ENCODE results near the gene RCSD1.

The RCSD1 gene

GRCh38 chr1:167747988-167748387 lies 118.0 kb downstream of the RCSD1 start:
- DNase-seq = no peak

DNA sequence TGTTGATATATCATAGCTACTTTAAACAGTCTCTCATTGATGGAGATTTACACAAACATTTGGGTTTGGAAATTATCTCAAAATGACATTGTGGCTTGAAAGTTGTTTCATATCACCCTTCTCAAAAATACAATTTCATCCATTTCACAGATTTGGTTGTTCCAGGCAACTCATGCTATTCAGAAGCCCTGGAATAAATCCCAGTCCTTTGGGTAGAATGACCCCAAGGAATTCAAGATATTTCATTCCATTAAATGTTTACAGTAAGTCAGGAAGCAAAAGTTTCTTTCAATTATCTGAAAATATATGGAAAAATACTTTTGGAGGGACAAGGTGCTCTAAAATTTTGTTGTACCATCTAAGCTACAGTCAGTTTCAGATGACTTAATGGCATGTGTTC lies 118.9 kb downstream of the RCSD1 start:
- no peak for DNase-seq

DNA sequence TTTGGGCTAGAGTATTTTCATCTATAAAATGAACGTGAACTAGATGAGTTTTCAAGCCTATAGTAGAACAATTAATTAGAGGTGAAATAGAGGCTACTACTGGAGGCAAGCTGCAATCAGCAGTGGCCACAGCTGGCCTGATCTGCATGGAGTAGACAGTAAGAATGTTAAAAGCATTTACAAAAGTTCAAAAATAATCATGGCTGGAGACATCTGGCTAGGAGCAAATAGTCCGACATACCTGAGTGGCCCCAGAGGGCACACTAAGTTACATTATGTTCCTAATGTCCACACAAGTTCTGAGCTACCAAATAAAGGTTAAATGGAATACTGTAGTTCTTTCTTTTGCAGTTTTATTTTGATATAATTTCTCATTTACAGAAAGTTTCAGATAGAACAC lies 119.7 kb downstream of the RCSD1 start:
- no peak for DNase-seq

GRCh38 chr1:167750641-167751040 lies 120.6 kb downstream of the RCSD1 start:
- DNase-seq = no peak

- DNase-seq = no peak
Measured at GRCh38 chr1:167751676-167752075, 121.6 kb downstream of the RCSD1 start.

GRCh38 chr1:167752219-167752985 lies 122.4 kb downstream of the RCSD1 start:
- no peak for DNase-seq

GRCh38 chr1:167755654-167756053 lies 125.6 kb downstream of the RCSD1 start:
- DNase-seq = no peak

Data from DMS79 treated with DMSO at 0.1 percent for 48 hours (cell line).